GM12873 (cell line): ENCODE results near the gene FKBP15.

Source experiments
- TF ChIP-seq, protein P1 (sequence below): IDR thresholded peaks from 2 replicates; pipeline ENCODE4 v1.5.1; 2012; ENCODE audit warnings: low read depth, mild to moderate bottlenecking, moderate library complexity, low read length, control low read depth; ENCODE audit not compliant: insufficient read depth; ENCODE audit errors: missing control alignments

The FKBP15 gene

DNA sequence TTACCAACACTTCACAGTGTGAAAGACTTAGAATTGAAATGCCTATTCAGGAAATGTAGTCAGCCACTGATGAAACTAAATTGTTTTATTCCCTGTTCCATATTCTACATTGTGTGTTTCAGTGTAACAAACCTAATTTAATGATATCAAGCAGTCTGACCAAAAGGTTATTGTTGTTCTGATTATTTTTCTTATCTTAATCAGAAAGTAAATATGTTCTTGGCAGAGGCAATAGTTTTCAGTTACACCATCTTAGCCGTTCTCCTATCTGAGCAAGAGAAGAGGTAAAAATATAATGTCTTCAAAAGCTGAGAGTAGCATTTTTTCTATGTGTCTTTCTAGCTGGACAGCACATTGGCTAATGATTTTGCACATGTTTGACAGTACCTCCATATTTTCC lies 37.2 kb upstream of the FKBP15 start:
- TF ChIP-seq, protein P1, sequence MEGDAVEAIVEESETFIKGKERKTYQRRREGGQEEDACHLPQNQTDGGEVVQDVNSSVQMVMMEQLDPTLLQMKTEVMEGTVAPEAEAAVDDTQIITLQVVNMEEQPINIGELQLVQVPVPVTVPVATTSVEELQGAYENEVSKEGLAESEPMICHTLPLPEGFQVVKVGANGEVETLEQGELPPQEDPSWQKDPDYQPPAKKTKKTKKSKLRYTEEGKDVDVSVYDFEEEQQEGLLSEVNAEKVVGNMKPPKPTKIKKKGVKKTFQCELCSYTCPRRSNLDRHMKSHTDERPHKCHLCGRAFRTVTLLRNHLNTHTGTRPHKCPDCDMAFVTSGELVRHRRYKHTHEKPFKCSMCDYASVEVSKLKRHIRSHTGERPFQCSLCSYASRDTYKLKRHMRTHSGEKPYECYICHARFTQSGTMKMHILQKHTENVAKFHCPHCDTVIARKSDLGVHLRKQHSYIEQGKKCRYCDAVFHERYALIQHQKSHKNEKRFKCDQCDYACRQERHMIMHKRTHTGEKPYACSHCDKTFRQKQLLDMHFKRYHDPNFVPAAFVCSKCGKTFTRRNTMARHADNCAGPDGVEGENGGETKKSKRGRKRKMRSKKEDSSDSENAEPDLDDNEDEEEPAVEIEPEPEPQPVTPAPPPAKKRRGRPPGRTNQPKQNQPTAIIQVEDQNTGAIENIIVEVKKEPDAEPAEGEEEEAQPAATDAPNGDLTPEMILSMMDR = no peak

DNA sequence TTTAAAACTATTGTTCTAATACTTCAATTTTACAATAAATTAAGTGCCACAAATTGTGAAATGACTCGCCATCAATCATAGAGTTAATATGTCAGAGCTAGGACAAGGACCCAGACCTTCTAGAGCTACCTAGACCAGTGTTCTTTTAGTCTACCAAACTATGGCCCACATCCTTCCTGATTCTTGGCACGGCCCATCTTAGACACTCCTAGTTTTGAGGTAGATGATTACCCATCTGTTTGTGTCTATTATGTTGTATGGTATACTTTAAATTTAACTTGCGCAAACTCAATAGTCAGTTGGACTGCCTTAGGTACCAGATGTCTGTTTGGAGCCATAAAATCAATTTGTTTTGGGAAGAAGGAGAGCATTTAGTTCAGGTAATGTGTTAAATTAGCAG lies 36.8 kb upstream of the FKBP15 start:
- TF ChIP-seq, protein P1 = no peak

DNA sequence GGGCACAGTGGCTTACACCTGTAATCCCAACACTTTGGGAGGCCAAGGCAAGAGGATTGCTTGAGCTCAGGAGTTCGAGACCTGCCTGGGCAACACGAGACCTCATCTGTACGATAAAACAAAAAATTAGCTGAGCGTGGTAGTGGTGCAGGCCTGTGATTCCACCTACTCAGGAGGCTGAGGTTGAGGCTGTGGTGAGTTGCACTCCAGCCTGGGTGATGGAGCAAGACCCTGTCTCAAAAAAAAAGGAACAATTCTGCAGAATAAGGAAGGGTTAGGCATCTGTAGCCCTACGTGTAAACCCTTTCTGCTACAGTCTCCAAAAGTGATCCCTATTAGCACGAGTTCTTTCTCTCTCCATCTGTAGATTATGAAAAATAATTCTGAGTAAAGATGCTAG lies 34.4 kb upstream of the FKBP15 start:
- TF ChIP-seq, protein P1 = no peak

DNA sequence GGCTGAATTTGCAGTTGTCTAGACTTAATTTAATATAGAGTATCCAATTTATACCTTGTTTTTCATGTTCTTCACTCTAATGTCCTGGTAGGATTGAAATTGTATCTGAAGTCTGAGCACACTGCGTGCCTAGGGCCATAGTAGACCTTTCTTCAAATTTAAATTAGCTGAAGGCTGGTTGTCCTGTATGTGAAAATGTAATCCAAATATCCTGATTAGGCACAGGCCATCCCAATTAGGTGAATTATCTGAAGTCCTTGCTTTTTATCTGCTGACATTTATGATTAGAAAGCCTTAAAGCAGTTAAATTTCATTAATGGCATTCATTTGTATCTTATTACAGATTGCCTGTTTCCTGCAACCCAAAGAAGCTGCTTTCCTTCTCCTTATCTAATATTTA lies 33.9 kb upstream of the FKBP15 start:
- TF ChIP-seq, protein P1 = no peak

DNA sequence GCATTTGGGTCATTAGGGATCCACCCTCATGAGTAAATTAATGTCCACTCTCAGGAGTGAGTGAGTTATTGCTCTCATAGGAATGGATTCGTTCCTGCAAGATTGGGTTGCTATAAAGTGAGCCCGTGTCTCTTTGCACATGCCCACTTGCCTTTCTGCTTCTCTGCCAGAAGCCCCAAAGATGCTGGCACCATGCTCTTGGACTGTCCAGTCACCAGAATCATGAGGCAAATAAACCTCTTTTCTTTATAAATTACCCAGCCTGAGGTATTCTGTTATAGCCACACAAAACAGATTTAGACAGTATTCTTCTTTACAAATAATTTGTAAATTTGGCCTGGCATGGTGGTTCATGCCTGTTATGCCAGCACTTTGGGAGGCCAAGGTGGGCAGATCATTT lies 29.7 kb upstream of the FKBP15 start:
- TF ChIP-seq, protein P1 = no peak

DNA sequence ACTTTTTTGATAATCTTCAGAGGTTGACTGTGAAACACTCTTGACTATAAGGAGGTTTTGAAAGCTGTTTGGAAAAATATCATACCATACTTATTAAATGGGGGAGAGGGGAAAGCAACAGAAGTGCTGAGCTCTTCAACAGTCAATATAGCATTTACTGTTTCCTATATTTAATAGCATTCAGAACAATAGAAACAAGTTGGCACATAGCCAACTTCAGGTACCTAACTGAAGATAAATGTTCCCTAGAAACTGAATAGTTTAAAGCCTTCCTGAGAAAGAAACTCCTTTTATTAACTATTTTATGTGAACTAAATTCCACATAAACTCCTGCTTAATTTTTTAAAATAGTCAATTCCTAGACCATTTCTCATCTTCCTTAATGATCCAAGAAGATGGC lies 26.6 kb upstream of the FKBP15 start:
- TF ChIP-seq, protein P1 = no peak

DNA sequence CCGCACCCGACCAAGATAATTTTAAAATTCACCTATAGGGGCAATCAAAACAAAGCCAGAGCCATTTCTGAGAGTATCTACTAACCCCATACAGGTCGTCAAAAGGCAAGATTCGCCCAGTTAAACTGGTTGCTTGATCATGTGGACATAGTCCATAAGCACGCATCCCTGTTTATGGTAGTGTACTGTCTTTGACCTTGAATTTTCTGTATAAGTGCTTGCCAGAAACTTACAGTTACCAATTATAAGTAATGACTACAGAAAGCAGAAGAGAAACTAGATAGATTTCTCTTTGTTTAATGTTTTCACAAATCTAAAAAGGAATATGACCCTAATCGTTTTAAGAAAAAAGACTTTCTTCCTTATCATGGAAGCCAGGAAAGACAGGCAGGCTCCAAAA lies 25.9 kb upstream of the FKBP15 start:
- TF ChIP-seq, protein P1 = no peak
